K562 (cell line): ENCODE measurements around the gene AFDN. TPM values are rescaled to one million over a fixed set of nuclear protein-coding genes. Genes with fewer than 3 reads are reported as not detected.

Experiments
- ATAC-seq: fragments of 200-7000 bp; cut with Tn5 transposase; 3 replicates; pipeline ENCODE4 v1.9.1; 2020; ENCODE audit warnings: moderate library complexity
- BruUV-seq: library from RNA; stranded (reverse); fragments of 400-500 nt; replicated peaks from 2 replicates; lab custom pipeline; 2021; lab: Mats Ljungman, UMichigan
- CTCF ChIA-PET: fragments of 300-600 bp; formaldehyde crosslinking; extraction: SDS; loops from one replicate; lab custom pipeline; 2021; ENCODE audit warnings: low intra/inter-chr PET ratio; lab: Yijun Ruan, JAX
- POLR2A ChIA-PET: fragments of 300-600, 350-650 bp; sonication (Branson Sonifier 250); formaldehyde crosslinking; extraction: SDS; loops from one replicate; lab custom pipeline; 2021; ENCODE audit warnings: antibody characterized with exemption, inconsistent platforms; lab: Yijun Ruan, JAX
- DNase-seq, 4 experiments: peaks; one replicate each; pipeline versions ENCODE4 v3.0.0 to v3.0.0-alpha.2; 2011 to 2018; ENCODE audit warnings: low spot score in 3 of 4, mixed read lengths in 3 of 4; ENCODE audit errors: extremely low read depth in 1 of 4
- FAIRE-seq: peaks from 2 replicates; lab custom pipeline; 2011; peaks lifted over from hg19 to GRCh38; lab: Jason Lieb, UNC
- H2AFZ ChIP-seq: 2 replicates; pipeline ENCODE4 v1.6.0; 2011; ENCODE audit warnings: low read depth, low read length, control low read depth, inconsistent platforms
- H3K27ac ChIP-seq: fragments of 200-600 bp; 3 replicates; pipeline ENCODE4 v1.8.0; 2011; ENCODE audit warnings: low read depth, mild to moderate bottlenecking, control low read depth, inconsistent platforms, low read length, moderate library complexity, mixed read lengths; ENCODE audit errors: extremely low read depth
- H3K27me3 ChIP-seq, 2 experiments: fragments of 300-600 bp in 1 of 2; 2 replicates in 1 of 2; 3 replicates in 1 of 2; pipeline versions ENCODE4 v1.6.0 to v1.8.0; 2011; ENCODE audit warnings: inconsistent platforms in 2 of 2, low read length in 2 of 2, mild to moderate bottlenecking in 1 of 2, mixed read lengths in 1 of 2, moderate library complexity in 1 of 2; ENCODE audit not compliant: control insufficient read depth in 2 of 2, insufficient read depth in 2 of 2
- H3K36me3 ChIP-seq: fragments of 300-600 bp; 3 replicates; pipeline ENCODE4 v1.8.0; 2011; ENCODE audit warnings: mild to moderate bottlenecking, low read length, inconsistent platforms; ENCODE audit not compliant: control insufficient read depth, insufficient read depth
- H3K4me1 ChIP-seq, 2 experiments: fragments of 200-600 bp in 1 of 2; replicated peaks in 1 of 2; 2 replicates in 1 of 2; 3 replicates in 1 of 2; pipeline versions ENCODE4 v1.5.1 to v1.8.0; 2011; ENCODE audit warnings: inconsistent platforms in 2 of 2, low read length in 2 of 2, mild to moderate bottlenecking in 1 of 2, mixed read lengths in 1 of 2, moderate library complexity in 1 of 2; ENCODE audit not compliant: control insufficient read depth in 2 of 2, insufficient read depth in 2 of 2
- H3K4me2 ChIP-seq: 2 replicates; pipeline ENCODE4 v1.6.1; 2011; ENCODE audit warnings: low read length, control low read depth, inconsistent platforms, mixed read lengths; ENCODE audit not compliant: insufficient read depth
- H3K4me3 ChIP-seq: fragments of 200-600 bp; sonication (generic), shearing (Covaris generic); 2 replicates; pipeline ENCODE4 v1.5.1; 2016; ENCODE audit warnings: control low read depth, inconsistent platforms
- H3K79me2 ChIP-seq: fragments of 200-600 bp; 3 replicates; pipeline ENCODE4 v1.8.0; 2011; ENCODE audit warnings: low read length, inconsistent platforms; ENCODE audit not compliant: control insufficient read depth, insufficient read depth
- H3K9ac ChIP-seq, 2 experiments: 2 replicates each; pipeline versions ENCODE4 v1.6.0 to v1.6.1; 2011; ENCODE audit warnings: low read depth in 2 of 2, low read length in 2 of 2, control low read depth in 1 of 2, inconsistent platforms in 1 of 2, mild to moderate bottlenecking in 1 of 2, mixed read lengths in 1 of 2; ENCODE audit not compliant: insufficient read depth in 1 of 2
- H3K9me1 ChIP-seq: one replicate; pipeline ENCODE4 v1.6.0; 2011; ENCODE audit warnings: inconsistent platforms, mild to moderate bottlenecking, low read length, moderate library complexity; ENCODE audit not compliant: control insufficient read depth, insufficient read depth
- H3K9me3 ChIP-seq: replicated peaks from 2 replicates; pipeline ENCODE4 v1.5.1; 2011; ENCODE audit warnings: low read depth, low read length, inconsistent platforms; ENCODE audit not compliant: control insufficient read depth, insufficient read depth
- H4K20me1 ChIP-seq: replicated peaks from 2 replicates; pipeline ENCODE4 v1.6.1; 2011; ENCODE audit warnings: low read length, inconsistent platforms, mixed read lengths; ENCODE audit not compliant: control insufficient read depth, insufficient read depth
- MEIS2 ChIP-seq: fragments of 450-650 bp; IDR thresholded peaks from 2 replicates; pipeline ENCODE4 v1.6.1; 2014; ENCODE audit warnings: mild to moderate bottlenecking; ENCODE audit not compliant: partially characterized antibody
- PBX2 ChIP-seq, 2 experiments: IDR thresholded peaks in 1 of 2; conservative IDR thresholded peaks in 1 of 2; 2 replicates each; pipeline ENCODE4 v1.6.1; 2016; ENCODE audit warnings: low read depth in 2 of 2, mild to moderate bottlenecking in 1 of 2, missing compliant biosample characterization in 1 of 2, missing genetic modification characterization in 1 of 2, moderate library complexity in 1 of 2
- PKNOX1 ChIP-seq: fragments of 450-650 bp; IDR thresholded peaks from 2 replicates; pipeline ENCODE4 v1.6.1; 2016
- ZNF584 ChIP-seq: fragments of 200-800 bp; sonication (Bioruptor generic); IDR thresholded peaks from 2 replicates; pipeline ENCODE4 v1.6.1; 2016; ENCODE audit warnings: low read depth, mild to moderate bottlenecking, missing genetic modification characterization, missing compliant biosample characterization
- WGBS: fragments of 100-300 bp; shearing (Covaris generic); methylation state at CpG from one replicate; pipeline ENCODE4 v1.1.6; 2016; ENCODE audit warnings: low coverage, mixed read lengths; ENCODE audit not compliant: insufficient coverage; ENCODE audit errors: missing lambda C conversion rate; 5-methylcytosine and 5-hydroxymethylcytosine counted together
- in situ Hi-C: fragments of 300-500 bp; cut with MboI; formaldehyde crosslinking; loops from 4 replicates; pipeline ENCODE4 v1.15.0; 2018; ENCODE audit warnings: inconsistent platforms, mixed read lengths
- intact Hi-C: fragments of 100-400 bp; cut with micrococcal nuclease; formaldehyde crosslinking; loops from 2 replicates; pipeline ENCODE4 v1.14.2; 2022
- polyA plus RNA-seq, 8 experiments: library from polyadenylated mRNA; depleted of rRNA in 4 of 8; stranded (reverse) in 5 of 8; unstranded in 3 of 8; fragments of >200 nt; fragmentation: Nextera tagmentation in 2 of 8; fragmentation: Illumina TruSeq in 1 of 8; extraction: Ambion mirVana in 2 of 8; extraction: Trizol in 1 of 8; gene quantifications; 2 replicates each; pipeline versions ENCODE4 v1.2.1 to v1.2.3, GENCODE V29; 2011 to 2014; ENCODE audit warnings: inconsistent platforms in 1 of 8, missing spikeins in 1 of 8
- total RNA-seq, 7 experiments: library from RNA; depleted of rRNA in 6 of 7; stranded (reverse); fragments of >200 nt in 6 of 7; fragmentation: Illumina TruSeq in 2 of 7; extraction: Trizol in 2 of 7; gene quantifications; 2 replicates each; pipeline versions ENCODE4 v1.2.1 to v1.2.3, GENCODE V29; 2011 to 2021; ENCODE audit warnings: low replicate concordance in 1 of 7

Gene AFDN
- total and polyA plus RNA-seq, 9 of the 15 experiments (the other 6 are each of a cell fraction or from before 2014, with no cell fraction given), result 7.2 to 129 (median 105) TPM

DNA sequence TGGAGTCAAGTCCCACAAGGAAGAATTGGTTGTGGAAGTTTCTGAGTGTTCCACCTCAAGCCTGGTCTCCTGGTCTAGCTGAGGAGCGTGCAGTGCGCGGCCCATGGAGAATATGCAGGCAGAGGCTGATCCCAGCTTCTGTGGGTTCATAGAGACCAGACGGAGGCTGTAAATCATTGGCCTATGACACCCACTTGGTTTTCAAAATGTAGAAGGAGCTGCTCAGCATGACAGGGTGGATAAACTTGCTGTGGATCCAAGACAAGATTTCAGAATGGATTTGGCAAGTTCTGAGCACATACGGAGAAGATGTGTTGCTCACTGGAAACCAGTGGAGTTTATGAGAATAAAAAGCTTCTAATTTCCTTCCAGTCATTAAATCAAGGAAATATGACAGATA lies 171.5 kb downstream of the AFDN start:
- no TSS peak for BruUV-seq
- POLR2A ChIA-PET, result interaction anchor here (0.6 to 1.6 kb wide), 2 partner anchors 9 to 1596 kb away, joined by 5 to 6 read pairs; no protein-coding TSS in a partner anchor
- FAIRE-seq (peak; percentile 59), ATAC-seq (peak; percentile 39), DNase-seq (no peak)
- Histone ChIP-seq H3K4me2 (no peak overlapping the region), H3K9me3 (no peaks in the 10 kb centered on the region), H3K36me3 (no peaks in the 10 kb centered on the region), H3K4me1 (peaks cover 0 to 17% of the 10 kb centered on the region in 2 experiments; a peak in 2 of 5 replicates), H3K27me3 (peaks cover 23 to 62% of the 10 kb centered on the region in 2 experiments; a peak in 4 of 5 replicates), H3K4me3 (no peak overlapping the region), H4K20me1 (peaks cover 3% of the 10 kb centered on the region; the same call in 1 of the 2 replicates), H3K27ac (no peak overlapping the region), H3K9ac (no peak overlapping the region), H3K79me2 (no peaks in the 10 kb centered on the region), H3K9me1 (no peaks in the 10 kb centered on the region), H2AFZ (no peak overlapping the region)
- TF ChIP-seq MEIS2, result peak; percentile 74
- no peak for TF ChIP-seq ZNF584 (CRISPR knock-in tag)
- TF ChIP-seq PBX2 (CRISPR knock-in tag; IDR thresholded peaks at IDR 0.05; ENCODE audit: low read depth), result no peak
- TF ChIP-seq PBX2 (tag; conservative IDR thresholded peaks at IDR 0.05; ENCODE audit: low read depth), result peak; percentile 85
- peak; percentile 87 for TF ChIP-seq PKNOX1
- CTCF ChIA-PET, result no interaction called here
- in situ Hi-C loops (no loop called here), intact Hi-C loops (no loop called here)
- WGBS, result 24% methylated on average over 5 of the region's 5 CpGs
